Smooth muscle cell of the umbilical artery (primary cell): ENCODE data around the gene NTN4. TPM values are rescaled to one million over a fixed set of nuclear protein-coding genes. Genes with fewer than 3 reads are reported as not detected.

Experiments used
- total RNA-seq: library from RNA; depleted of rRNA; stranded (reverse); fragments of >200 nt; gene quantifications from 2 replicates; pipeline ENCODE4 v1.2.3, GENCODE V29; 2014

NTN4 gene
- total RNA-seq, result 0.59 and 2.1 TPM in 2 replicates

DNA sequence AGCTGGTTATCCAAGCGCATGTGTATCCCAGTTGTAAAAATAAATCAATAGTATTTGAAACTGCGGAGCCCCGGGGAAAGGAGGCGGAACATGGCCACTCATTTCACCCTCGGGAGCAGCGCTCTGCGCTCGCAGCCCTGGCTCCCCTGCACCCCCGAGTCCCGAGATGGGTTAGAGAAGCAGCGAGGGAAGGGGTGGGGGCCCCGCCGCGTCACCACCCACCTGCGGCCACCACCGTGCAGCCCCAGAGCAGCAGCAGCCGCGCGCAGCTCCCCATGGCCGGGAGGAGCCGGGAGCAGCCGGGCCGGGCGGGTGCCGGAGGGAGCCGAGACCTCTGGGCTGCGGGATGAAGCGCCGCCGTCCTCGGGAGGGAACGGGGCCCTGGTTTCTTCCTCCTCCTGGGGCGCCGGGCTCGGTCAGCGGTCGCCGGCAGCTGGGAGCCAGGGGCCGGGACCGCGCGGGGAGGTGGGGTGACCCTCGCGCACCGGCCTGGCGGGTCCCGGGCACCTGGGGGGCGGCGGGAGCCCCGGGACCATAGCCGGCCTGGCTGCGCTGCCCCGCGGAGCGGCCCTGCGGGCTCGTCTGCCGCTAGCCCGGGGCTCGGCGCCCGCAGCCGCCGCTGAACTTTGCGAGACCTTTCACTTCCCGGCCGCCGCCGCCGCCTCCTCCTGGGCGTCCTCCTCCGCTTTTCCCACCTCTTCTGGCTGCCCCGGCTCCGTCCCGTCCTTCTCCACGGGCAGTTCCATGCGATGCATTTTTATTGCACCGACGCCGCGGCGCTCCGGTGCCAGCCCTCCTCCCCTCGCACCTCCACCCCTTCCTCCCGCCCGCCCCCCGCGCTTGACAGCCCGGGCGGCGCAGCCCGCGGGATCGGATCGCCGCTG lies at the start of gene NTN4:
TSS of gene NTN4 (minus strand) at position 732 of the 884 bp plus-strand sequence. CDS start at position 277, 455 bp downstream.

Other genes with a start within 250 kb of the NTN4 start
- under 0.01 TPM in 1 of 2 replicates, not detected in the other for gene USP44, start 239.3 kb downstream of the NTN4 start, total RNA-seq
- 7.4 and 7.7 TPM in 2 replicates for gene SNRPF, start 68.2 kb upstream of the NTN4 start, total RNA-seq
- gene CCDC38, start 151.8 kb upstream of the NTN4 start, total RNA-seq, result not detected in 2 replicates
- 0.28 and 0.59 TPM in 2 replicates for gene AMDHD1, start 152.6 kb upstream of the NTN4 start, total RNA-seq
- 0.09 and 0.30 TPM in 2 replicates for gene HAL, start 205.6 kb upstream of the NTN4 start, total RNA-seq
- 93.8 and 97.4 TPM in 2 replicates for gene LTA4H, start 244.8 kb upstream of the NTN4 start, total RNA-seq